Measurements from ENCODE around the gene TAC4. TPM values are rescaled to one million over a fixed set of nuclear protein-coding genes. Genes with fewer than 3 reads are reported as not detected.

The TAC4 gene
- total and polyA plus RNA-seq, 2 experiments from 2014 or later = 0.78 TPM; not detected in 1

- no peak overlapping the region for H3K27ac ChIP-seq
- no peak overlapping the region for H3K4me3 ChIP-seq
- DNase-seq (ENCODE audit: low read depth in 1 of 2, low spot score in 1 of 2) = no peak
- H3K4me1 ChIP-seq (ENCODE audit: low read depth) = no peaks in the 10 kb centered on the region
- H3K36me3 ChIP-seq = no peaks in the 10 kb centered on the region
- TF ChIP-seq CTCF (IDR thresholded peaks at IDR 0.05; ENCODE audit: low read depth, low read length) = no peak
- H3K9me3 ChIP-seq (ENCODE audit: low read depth) = no peaks in the 10 kb centered on the region
- peaks cover 28% of the 10 kb centered on the region for H3K27me3 ChIP-seq
Measured at GRCh38 chr17:49887744-49888360, 40.0 kb upstream of the TAC4 start.

- H3K27me3 ChIP-seq = peaks cover 24% of the 10 kb centered on the region
- peak in 1 of 2 donors; percentile 41 for DNase-seq (ENCODE audit: low read depth in 1 of 2, low spot score in 1 of 2)
- H3K4me3 ChIP-seq = no peak overlapping the region
Measured at GRCh38 chr17:49887086-49887743, 39.3 kb upstream of the TAC4 start.

GRCh38 chr17:49886036-49886435 is 38.2 kb upstream of the TAC4 start:
- no peak for TF ChIP-seq CTCF (IDR thresholded peaks at IDR 0.05; ENCODE audit: low read depth, low read length)
- Histone ChIP-seq H3K9me3 (ENCODE audit: low read depth) (no peaks in the 10 kb centered on the region), H3K36me3 (no peaks in the 10 kb centered on the region), H3K27ac (no peak overlapping the region), H3K4me1 (ENCODE audit: low read depth) (peaks cover 2% of the 10 kb centered on the region), H3K27me3 (peaks cover 16% of the 10 kb centered on the region), H3K4me3 (no peak overlapping the region)
- no peak for DNase-seq (ENCODE audit: low read depth in 1 of 2, low spot score in 1 of 2)

More at GRCh38 chr17:49887086-49887743, 39.3 kb upstream of the TAC4 start:
- Histone ChIP-seq H3K9me3 (ENCODE audit: low read depth) (no peaks in the 10 kb centered on the region), H3K36me3 (no peaks in the 10 kb centered on the region), H3K4me1 (ENCODE audit: low read depth) (no peaks in the 10 kb centered on the region), H3K27ac (no peak overlapping the region)
- no peak for TF ChIP-seq CTCF (IDR thresholded peaks at IDR 0.05; ENCODE audit: low read depth, low read length)

- no peaks in the 10 kb centered on the region for H3K9me3 ChIP-seq (ENCODE audit: low read depth)
- no peaks in the 10 kb centered on the region for H3K36me3 ChIP-seq
- DNase-seq (ENCODE audit: low read depth in 1 of 2, low spot score in 1 of 2) = no peak
- H3K27me3 ChIP-seq = no peaks in the 10 kb centered on the region
- H3K4me3 ChIP-seq = no peak overlapping the region
- H3K4me1 ChIP-seq (ENCODE audit: low read depth) = peaks cover 6% of the 10 kb centered on the region
- no peak overlapping the region for H3K27ac ChIP-seq
- no peak for TF ChIP-seq CTCF (IDR thresholded peaks at IDR 0.05; ENCODE audit: low read depth, low read length)
Measured at GRCh38 chr17:49882434-49882833, 34.6 kb upstream of the TAC4 start.

- Histone ChIP-seq H3K4me3 (no peak overlapping the region), H3K4me1 (ENCODE audit: low read depth) (peaks cover 6% of the 10 kb centered on the region), H3K27ac (no peak overlapping the region), H3K9me3 (ENCODE audit: low read depth) (no peaks in the 10 kb centered on the region), H3K36me3 (no peaks in the 10 kb centered on the region), H3K27me3 (no peaks in the 10 kb centered on the region)
- DNase-seq (ENCODE audit: low read depth in 1 of 2, low spot score in 1 of 2) = no peak
- TF ChIP-seq CTCF (IDR thresholded peaks at IDR 0.05; ENCODE audit: low read depth, low read length) = no peak
Measured at GRCh38 chr17:49881054-49881402, 33.2 kb upstream of the TAC4 start.

Measured in cardiac muscle cell (in vitro differentiated cells and primary cell).